GM12873 (cell line): Measurements from ENCODE around the gene TAMM41.

Source experiments
- TF ChIP-seq, protein P1 (sequence below): IDR thresholded peaks from 2 replicates; pipeline ENCODE4 v1.5.1; 2012; ENCODE audit warnings: low read depth, mild to moderate bottlenecking, moderate library complexity, low read length, control low read depth; ENCODE audit not compliant: insufficient read depth; ENCODE audit errors: missing control alignments

The TAMM41 gene

GRCh38 chr3:11769704-11770476, 76.8 kb downstream of the TAMM41 start:
- TF ChIP-seq, protein P1, sequence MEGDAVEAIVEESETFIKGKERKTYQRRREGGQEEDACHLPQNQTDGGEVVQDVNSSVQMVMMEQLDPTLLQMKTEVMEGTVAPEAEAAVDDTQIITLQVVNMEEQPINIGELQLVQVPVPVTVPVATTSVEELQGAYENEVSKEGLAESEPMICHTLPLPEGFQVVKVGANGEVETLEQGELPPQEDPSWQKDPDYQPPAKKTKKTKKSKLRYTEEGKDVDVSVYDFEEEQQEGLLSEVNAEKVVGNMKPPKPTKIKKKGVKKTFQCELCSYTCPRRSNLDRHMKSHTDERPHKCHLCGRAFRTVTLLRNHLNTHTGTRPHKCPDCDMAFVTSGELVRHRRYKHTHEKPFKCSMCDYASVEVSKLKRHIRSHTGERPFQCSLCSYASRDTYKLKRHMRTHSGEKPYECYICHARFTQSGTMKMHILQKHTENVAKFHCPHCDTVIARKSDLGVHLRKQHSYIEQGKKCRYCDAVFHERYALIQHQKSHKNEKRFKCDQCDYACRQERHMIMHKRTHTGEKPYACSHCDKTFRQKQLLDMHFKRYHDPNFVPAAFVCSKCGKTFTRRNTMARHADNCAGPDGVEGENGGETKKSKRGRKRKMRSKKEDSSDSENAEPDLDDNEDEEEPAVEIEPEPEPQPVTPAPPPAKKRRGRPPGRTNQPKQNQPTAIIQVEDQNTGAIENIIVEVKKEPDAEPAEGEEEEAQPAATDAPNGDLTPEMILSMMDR: no peak

GRCh38 chr3:11768604-11769003, 78.1 kb downstream of the TAMM41 start:
- TF ChIP-seq, protein P1: no peak

DNA sequence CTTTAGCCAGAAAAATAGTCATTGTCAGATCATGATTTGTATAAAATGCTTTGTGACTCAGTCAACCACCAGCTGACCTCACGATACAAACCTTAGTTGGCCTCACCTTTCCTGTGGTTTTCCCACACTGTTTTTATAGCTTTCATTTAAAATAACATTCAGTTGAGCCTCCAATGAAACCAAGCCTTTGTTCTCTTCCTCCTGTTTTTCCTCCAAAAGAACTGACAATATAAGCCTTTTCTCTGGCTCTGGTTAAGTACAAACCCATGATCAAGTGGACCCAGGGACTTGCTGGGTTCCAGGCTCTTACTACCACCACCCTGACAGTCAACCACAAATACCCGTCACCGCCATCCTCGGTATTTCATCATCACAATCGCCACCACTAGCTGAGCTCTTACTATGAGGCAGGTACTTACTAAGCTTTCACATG, 81.7 kb downstream of the TAMM41 start:
- TF ChIP-seq, protein P1: no peak

DNA sequence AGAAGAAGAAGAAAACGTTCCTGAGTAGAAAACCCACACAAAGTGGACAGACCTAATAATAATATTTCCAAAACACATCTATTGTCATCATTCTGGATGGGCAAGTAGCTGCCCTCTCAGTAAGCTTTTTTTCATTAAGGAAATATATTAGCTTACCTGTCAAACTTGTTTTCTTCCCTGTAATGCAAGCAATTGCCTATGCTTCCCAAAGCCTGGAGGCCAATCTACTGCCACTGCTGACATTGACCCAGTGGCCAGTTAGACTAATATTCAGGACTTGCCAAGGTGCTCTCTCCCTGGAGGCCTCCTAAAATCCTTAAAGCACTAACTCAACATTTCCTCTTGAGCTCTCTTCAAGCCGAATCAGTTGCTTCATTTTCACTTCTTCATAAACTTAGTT, 86.7 kb downstream of the TAMM41 start:
- TF ChIP-seq, protein P1: no peak

- TF ChIP-seq, protein P1: no peak
These were observed 88.8 kb downstream of the TAMM41 start for GRCh38 chr3:11757929-11758328.

- TF ChIP-seq, protein P1: no peak
These were observed 89.2 kb downstream of the TAMM41 start for GRCh38 chr3:11757441-11757875.

DNA sequence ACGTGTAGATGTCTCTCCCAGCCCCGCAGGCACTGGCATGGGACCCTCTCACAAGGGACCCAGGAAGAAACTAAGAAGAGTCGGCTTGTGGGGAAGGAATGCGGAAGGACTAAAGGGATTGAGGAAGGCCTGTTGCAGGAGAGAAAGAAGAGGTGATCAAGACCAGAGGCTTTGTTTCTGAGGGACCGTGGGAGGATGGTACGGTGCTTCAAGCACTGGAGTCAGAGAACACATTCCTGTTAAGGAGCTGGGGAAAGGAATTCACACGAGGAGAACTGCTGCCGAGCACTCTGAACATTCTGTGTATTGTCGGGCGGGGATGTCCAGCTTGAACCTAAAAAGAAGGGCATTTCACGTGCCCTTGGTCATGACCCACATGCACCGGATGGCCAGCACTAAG, 91.4 kb downstream of the TAMM41 start:
- TF ChIP-seq, protein P1: no peak
